ENCODE data around the gene MED27.
A peak's percentile ranks its signal among the peaks of the same experiment; 100 is the strongest.

MED27 gene

GRCh38 chr9:132077881-132078698 is 1.6 kb downstream of the MED27 start:
- Histone ChIP-seq H3K4me3 (ENCODE audit: low read depth, low read length) (peak overlapping the region; percentile 75), H3K4me1 (ENCODE audit: control insufficient read depth, insufficient read depth, low read length) (peaks cover 6% of the 10 kb centered on the region), H3K27ac (ENCODE audit: extremely low read depth, low read depth, low read length) (no peak overlapping the region), H3K36me3 (ENCODE audit: control insufficient read depth in 2 of 2, insufficient read depth in 1 of 2, low read length in 2 of 2) (peaks cover 6 to 28% of the 10 kb centered on the region in 2 experiments; a peak in 2 of 3 replicates), H3K9me3 (ENCODE audit: control insufficient read depth, insufficient read depth, low read depth, low read length) (no peaks in the 10 kb centered on the region)
- POLR2A ChIA-PET: interaction anchor here (0.6 kb wide), 1 partner anchor 112 kb away, joined by 7 read pairs; no protein-coding TSS in a partner anchor
- CTCF ChIA-PET: interaction anchor here (0.6 to 1.1 kb wide), 3 partner anchors 158 to 944 kb away, joined by 3 to 5 read pairs (median 5); no protein-coding TSS in a partner anchor
- TF ChIP-seq ZNF777 (tag by site-specific recombination; IDR thresholded peaks at IDR 0.05; ENCODE audit: borderline replicate concordance) (no peak), GLIS2 (tag by site-specific recombination; IDR thresholded peaks at IDR 0.05) (no peak), GLI2 (tag by site-specific recombination; IDR thresholded peaks at IDR 0.05; ENCODE audit: borderline replicate concordance, low read depth) (no peak), SP3 (tag by site-specific recombination; IDR thresholded peaks at IDR 0.05) (peak; percentile 57), MEIS1 (CRISPR knock-in tag; IDR thresholded peaks at IDR 0.05; ENCODE audit: borderline replicate concordance) (no peak), ZNF624 (tag by site-specific recombination; IDR thresholded peaks at IDR 0.05) (no peak), ZIC2 (tag by site-specific recombination; IDR thresholded peaks at IDR 0.05) (no peak), ZNF280C (tag by site-specific recombination; IDR thresholded peaks at IDR 0.05) (no peak), ZNF529 (tag by site-specific recombination; IDR thresholded peaks at IDR 0.05; ENCODE audit: insufficient replicate concordance) (no peak), ZNF558 (tag by site-specific recombination; IDR thresholded peaks at IDR 0.05) (no peak), ZNF138 (tag by site-specific recombination; IDR thresholded peaks at IDR 0.05; ENCODE audit: borderline replicate concordance) (no peak), SP2 (tag by site-specific recombination; IDR thresholded peaks at IDR 0.05) (peak; percentile 57), ZNF26 (tag by site-specific recombination; IDR thresholded peaks at IDR 0.05) (no peak), ZNF211 (tag by site-specific recombination; IDR thresholded peaks at IDR 0.05; ENCODE audit: low read depth) (no peak), ZNF221 (tag by site-specific recombination; IDR thresholded peaks at IDR 0.05; ENCODE audit: borderline replicate concordance) (no peak), ZNF274 (IDR thresholded peaks at IDR 0.05; ENCODE audit: low read length) (no peak), ZNF274 (tag by site-specific recombination; IDR thresholded peaks at IDR 0.05; ENCODE audit: borderline replicate concordance) (no peak), SALL2 (tag by site-specific recombination; IDR thresholded peaks at IDR 0.05; ENCODE audit: borderline replicate concordance) (no peak), ZNF24 (tag by site-specific recombination; IDR thresholded peaks at IDR 0.05) (no peak), ZNF544 (tag by site-specific recombination; IDR thresholded peaks at IDR 0.05) (no peak), ZNF621 (tag by site-specific recombination; IDR thresholded peaks at IDR 0.05) (no peak), SCRT1 (tag by site-specific recombination; IDR thresholded peaks at IDR 0.05; ENCODE audit: borderline replicate concordance) (no peak)
- TF ChIP-seq, protein P1, sequence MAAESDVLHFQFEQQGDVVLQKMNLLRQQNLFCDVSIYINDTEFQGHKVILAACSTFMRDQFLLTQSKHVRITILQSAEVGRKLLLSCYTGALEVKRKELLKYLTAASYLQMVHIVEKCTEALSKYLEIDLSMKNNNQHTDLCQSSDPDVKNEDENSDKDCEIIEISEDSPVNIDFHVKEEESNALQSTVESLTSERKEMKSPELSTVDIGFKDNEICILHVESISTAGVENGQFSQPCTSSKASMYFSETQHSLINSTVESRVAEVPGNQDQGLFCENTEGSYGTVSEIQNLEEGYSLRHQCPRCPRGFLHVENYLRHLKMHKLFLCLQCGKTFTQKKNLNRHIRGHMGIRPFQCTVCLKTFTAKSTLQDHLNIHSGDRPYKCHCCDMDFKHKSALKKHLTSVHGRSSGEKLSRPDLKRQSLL (tag by site-specific recombination; IDR thresholded peaks at IDR 0.05): no peak
- TF ChIP-seq, protein P2, sequence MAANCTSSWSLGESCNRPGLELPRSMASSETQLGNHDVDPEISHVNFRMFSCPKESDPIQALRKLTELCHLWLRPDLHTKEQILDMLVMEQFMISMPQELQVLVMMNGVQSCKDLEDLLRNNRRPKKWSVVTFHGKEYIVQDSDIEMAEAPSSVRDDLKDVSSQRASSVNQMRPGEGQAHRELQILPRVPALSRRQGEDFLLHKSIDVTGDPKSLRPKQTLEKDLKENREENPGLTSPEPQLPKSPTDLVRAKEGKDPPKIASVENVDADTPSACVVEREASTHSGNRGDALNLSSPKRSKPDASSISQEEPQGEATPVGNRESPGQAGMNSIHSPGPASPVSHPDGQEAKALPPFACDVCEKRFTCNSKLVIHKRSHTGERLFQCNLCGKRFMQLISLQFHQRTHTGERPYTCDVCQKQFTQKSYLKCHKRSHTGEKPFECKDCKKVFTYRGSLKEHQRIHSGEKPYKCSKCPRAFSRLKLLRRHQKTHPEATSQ (tag by site-specific recombination; IDR thresholded peaks at IDR 0.05): no peak
- TF ChIP-seq, protein P3, sequence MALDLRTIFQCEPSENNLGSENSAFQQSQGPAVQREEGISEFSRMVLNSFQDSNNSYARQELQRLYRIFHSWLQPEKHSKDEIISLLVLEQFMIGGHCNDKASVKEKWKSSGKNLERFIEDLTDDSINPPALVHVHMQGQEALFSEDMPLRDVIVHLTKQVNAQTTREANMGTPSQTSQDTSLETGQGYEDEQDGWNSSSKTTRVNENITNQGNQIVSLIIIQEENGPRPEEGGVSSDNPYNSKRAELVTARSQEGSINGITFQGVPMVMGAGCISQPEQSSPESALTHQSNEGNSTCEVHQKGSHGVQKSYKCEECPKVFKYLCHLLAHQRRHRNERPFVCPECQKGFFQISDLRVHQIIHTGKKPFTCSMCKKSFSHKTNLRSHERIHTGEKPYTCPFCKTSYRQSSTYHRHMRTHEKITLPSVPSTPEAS (tag by site-specific recombination; IDR thresholded peaks at IDR 0.05): no peak
- TF ChIP-seq, protein P4, sequence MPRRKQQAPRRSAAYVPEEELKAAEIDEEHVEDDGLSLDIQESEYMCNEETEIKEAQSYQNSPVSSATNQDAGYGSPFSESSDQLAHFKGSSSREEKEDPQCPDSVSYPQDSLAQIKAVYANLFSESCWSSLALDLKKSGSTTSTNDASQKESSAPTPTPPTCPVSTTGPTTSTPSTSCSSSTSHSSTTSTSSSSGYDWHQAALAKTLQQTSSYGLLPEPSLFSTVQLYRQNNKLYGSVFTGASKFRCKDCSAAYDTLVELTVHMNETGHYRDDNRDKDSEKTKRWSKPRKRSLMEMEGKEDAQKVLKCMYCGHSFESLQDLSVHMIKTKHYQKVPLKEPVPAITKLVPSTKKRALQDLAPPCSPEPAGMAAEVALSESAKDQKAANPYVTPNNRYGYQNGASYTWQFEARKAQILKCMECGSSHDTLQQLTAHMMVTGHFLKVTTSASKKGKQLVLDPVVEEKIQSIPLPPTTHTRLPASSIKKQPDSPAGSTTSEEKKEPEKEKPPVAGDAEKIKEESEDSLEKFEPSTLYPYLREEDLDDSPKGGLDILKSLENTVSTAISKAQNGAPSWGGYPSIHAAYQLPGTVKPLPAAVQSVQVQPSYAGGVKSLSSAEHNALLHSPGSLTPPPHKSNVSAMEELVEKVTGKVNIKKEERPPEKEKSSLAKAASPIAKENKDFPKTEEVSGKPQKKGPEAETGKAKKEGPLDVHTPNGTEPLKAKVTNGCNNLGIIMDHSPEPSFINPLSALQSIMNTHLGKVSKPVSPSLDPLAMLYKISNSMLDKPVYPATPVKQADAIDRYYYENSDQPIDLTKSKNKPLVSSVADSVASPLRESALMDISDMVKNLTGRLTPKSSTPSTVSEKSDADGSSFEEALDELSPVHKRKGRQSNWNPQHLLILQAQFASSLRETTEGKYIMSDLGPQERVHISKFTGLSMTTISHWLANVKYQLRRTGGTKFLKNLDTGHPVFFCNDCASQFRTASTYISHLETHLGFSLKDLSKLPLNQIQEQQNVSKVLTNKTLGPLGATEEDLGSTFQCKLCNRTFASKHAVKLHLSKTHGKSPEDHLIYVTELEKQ (tag by site-specific recombination; IDR thresholded peaks at IDR 0.05; ENCODE audit: borderline replicate concordance): no peak

Data from HEK293 (cell line).